SK-N-SH treated with all-trans-retinoic acid at 6 μM for 48 hours (cell line): Measurements from ENCODE around the gene PF4V1.

Experiments used
- ATAC-seq: fragments of 200-7000 bp; cut with Tn5 transposase; 3 replicates; pipeline ENCODE4 v1.9.1; 2020; ENCODE audit warnings: mild to moderate bottlenecking, moderate library complexity
- ARNTL ChIP-seq: fragments of 450-650 bp; formaldehyde crosslinking; IDR thresholded peaks from 2 replicates; pipeline ENCODE4 v1.5.0; 2020; ENCODE audit warnings: low read depth, mild to moderate bottlenecking, moderate library complexity, borderline replicate concordance
- BACH2 ChIP-seq: fragments of 250-450 bp; sonication (Bioruptor Pico); IDR thresholded peaks from 2 replicates; pipeline ENCODE4 v1.9.0; 2021; ENCODE audit warnings: mild to moderate bottlenecking, borderline replicate concordance
- CREB5 ChIP-seq: fragments of 250-450 bp; sonication (Bioruptor Pico); IDR thresholded peaks from 2 replicates; pipeline ENCODE4 v1.5.1; 2020; ENCODE audit warnings: low read depth, mild to moderate bottlenecking, moderate library complexity
- CSDC2 ChIP-seq: fragments of 250-450 bp; sonication (Bioruptor Pico); IDR thresholded peaks from 2 replicates; pipeline ENCODE4 v1.5.0; 2020; ENCODE audit warnings: mild to moderate bottlenecking, moderate library complexity
- CSRNP3 ChIP-seq: fragments of 250-450 bp; sonication (Bioruptor Pico); IDR thresholded peaks from 2 replicates; pipeline ENCODE4 v1.5.1; 2021; ENCODE audit warnings: mild to moderate bottlenecking, moderate library complexity
- ESRRG ChIP-seq: fragments of 250-450 bp; sonication (Bioruptor Pico); IDR thresholded peaks from 2 replicates; pipeline ENCODE4 v1.6.1; 2021; ENCODE audit warnings: mild to moderate bottlenecking
- GLIS3 ChIP-seq: fragments of 250-450 bp; sonication (Bioruptor Pico); IDR thresholded peaks from 2 replicates; pipeline ENCODE4 v1.5.0; 2020; ENCODE audit warnings: mild to moderate bottlenecking, moderate library complexity
- ISL1 ChIP-seq: fragments of 250-450 bp; sonication (Bioruptor Pico); IDR thresholded peaks from 2 replicates; pipeline ENCODE4 v2.1.2; 2022; ENCODE audit warnings: mild to moderate bottlenecking, moderate library complexity
- OSR1 ChIP-seq: fragments of 250-450 bp; sonication (Bioruptor Pico); IDR thresholded peaks from 2 replicates; pipeline ENCODE4 v1.8.0; 2022; ENCODE audit warnings: moderate library complexity, mild to moderate bottlenecking, inconsistent platforms
- PATZ1 ChIP-seq: fragments of 250-450 bp; sonication (Bioruptor Pico); IDR thresholded peaks from 2 replicates; pipeline ENCODE4 v1.8.0; 2020; ENCODE audit warnings: mild to moderate bottlenecking, moderate library complexity, borderline replicate concordance
- POU6F1 ChIP-seq: fragments of 250-450 bp; sonication (Bioruptor Pico); IDR thresholded peaks from 2 replicates; pipeline ENCODE4 v1.8.0; 2021; ENCODE audit warnings: low read depth, mild to moderate bottlenecking, moderate library complexity, borderline replicate concordance
- PPARA ChIP-seq: fragments of 250-450 bp; sonication (Bioruptor Pico); IDR thresholded peaks from 2 replicates; pipeline ENCODE4 v1.5.0; 2020; ENCODE audit warnings: mild to moderate bottlenecking, borderline replicate concordance
- RARB ChIP-seq: fragments of 250-450 bp; sonication (Bioruptor Pico); IDR thresholded peaks from 2 replicates; pipeline ENCODE4 v1.8.0; 2021; ENCODE audit warnings: mild to moderate bottlenecking, moderate library complexity
- SNAI2 ChIP-seq: fragments of 250-450 bp; sonication (Bioruptor Pico); IDR thresholded peaks from 2 replicates; pipeline ENCODE4 v1.5.0; 2020; ENCODE audit warnings: mild to moderate bottlenecking, moderate library complexity
- TCF4 ChIP-seq: fragments of 250-450 bp; sonication (Bioruptor Pico); IDR thresholded peaks from 2 replicates; pipeline ENCODE4 v1.8.0; 2021; ENCODE audit warnings: mild to moderate bottlenecking, moderate library complexity, borderline replicate concordance
- TOX ChIP-seq: fragments of 250-450 bp; sonication (Bioruptor Pico); IDR thresholded peaks from 2 replicates; pipeline ENCODE4 v1.8.0; 2021; ENCODE audit warnings: mild to moderate bottlenecking, moderate library complexity, borderline replicate concordance
- TSHZ2 ChIP-seq: fragments of 250-450 bp; sonication (Bioruptor Pico); IDR thresholded peaks from 2 replicates; pipeline ENCODE4 v1.5.0; 2020; ENCODE audit warnings: mild to moderate bottlenecking, moderate library complexity
- ZC3H10 ChIP-seq: fragments of 250-450 bp; sonication (Bioruptor Pico); IDR thresholded peaks from 2 replicates; pipeline ENCODE4 v1.5.1; 2021; ENCODE audit warnings: mild to moderate bottlenecking, moderate library complexity
- ZFP3 ChIP-seq: fragments of 250-450 bp; sonication (Bioruptor Pico); IDR thresholded peaks from 2 replicates; pipeline ENCODE4 v1.5.0; 2020; ENCODE audit warnings: mild to moderate bottlenecking, moderate library complexity
- ZFP30 ChIP-seq: fragments of 450-650 bp; formaldehyde crosslinking; IDR thresholded peaks from 2 replicates; pipeline ENCODE4 v1.5.0; 2022; ENCODE audit warnings: mild to moderate bottlenecking, moderate library complexity
- ZNF565 ChIP-seq: fragments of 450-650 bp; formaldehyde crosslinking; conservative IDR thresholded peaks from 2 replicates; pipeline ENCODE4 v1.5.0; 2020; ENCODE audit warnings: low read depth, mild to moderate bottlenecking, moderate library complexity
- ZNF70 ChIP-seq: fragments of 450-650 bp; formaldehyde crosslinking; IDR thresholded peaks from 2 replicates; pipeline ENCODE4 v1.5.0; 2020; ENCODE audit warnings: mild to moderate bottlenecking, moderate library complexity
- ZNF8 ChIP-seq: fragments of 450-650 bp; formaldehyde crosslinking; IDR thresholded peaks from 2 replicates; pipeline ENCODE4 v1.5.0; 2020; ENCODE audit warnings: mild to moderate bottlenecking, moderate library complexity

PF4V1 gene

GRCh38 chr4:73822389-73822788, 30.7 kb upstream of the PF4V1 start:
- ATAC-seq: no peak
- TF ChIP-seq RARB (no peak), ARNTL (CRISPR knock-in tag) (no peak), ISL1 (CRISPR knock-in tag) (no peak), ZFP3 (CRISPR knock-in tag) (no peak)

- TF ChIP-seq ISL1 (CRISPR knock-in tag): no peak
- TF ChIP-seq ZNF70: no peak
- TF ChIP-seq ZFP30 (CRISPR knock-in tag): no peak
- no peak for TF ChIP-seq BACH2 (CRISPR knock-in tag)
- no peak for TF ChIP-seq ZC3H10 (CRISPR knock-in tag)
- TF ChIP-seq CSDC2 (CRISPR knock-in tag): no peak
- no peak for TF ChIP-seq TCF4 (CRISPR knock-in tag)
- TF ChIP-seq CSRNP3 (CRISPR knock-in tag): no peak
- TF ChIP-seq TOX (CRISPR knock-in tag): no peak
- TF ChIP-seq TSHZ2 (CRISPR knock-in tag): no peak
- no peak for TF ChIP-seq PATZ1 (CRISPR knock-in tag)
Observed at GRCh38 chr4:73822812-73823504, 30.1 kb upstream of the PF4V1 start.

GRCh38 chr4:73823760-73824159, 29.3 kb upstream of the PF4V1 start:
- ATAC-seq: no peak
- TF ChIP-seq ZNF8 (CRISPR knock-in tag): no peak
- no peak for TF ChIP-seq CREB5 (CRISPR knock-in tag)
- no peak for TF ChIP-seq ESRRG (CRISPR knock-in tag)
- TF ChIP-seq SNAI2 (CRISPR knock-in tag): no peak
- TF ChIP-seq TCF4 (CRISPR knock-in tag): no peak
- no peak for TF ChIP-seq BACH2 (CRISPR knock-in tag)
- no peak for TF ChIP-seq RARB
- TF ChIP-seq POU6F1 (CRISPR knock-in tag): no peak
- no peak for TF ChIP-seq ZNF565 (CRISPR knock-in tag)
- no peak for TF ChIP-seq ISL1 (CRISPR knock-in tag)
- no peak for TF ChIP-seq GLIS3 (CRISPR knock-in tag)
- no peak for TF ChIP-seq CSRNP3 (CRISPR knock-in tag)
- no peak for TF ChIP-seq TOX (CRISPR knock-in tag)
- TF ChIP-seq ZNF70: no peak
- TF ChIP-seq PPARA (CRISPR knock-in tag): no peak
- TF ChIP-seq OSR1 (CRISPR knock-in tag): no peak
- TF ChIP-seq PATZ1 (CRISPR knock-in tag): no peak
- no peak for TF ChIP-seq ZFP3 (CRISPR knock-in tag)

More at GRCh38 chr4:73822812-73823504, 30.1 kb upstream of the PF4V1 start:
- no peak for ATAC-seq
